Measurements from ENCODE around the gene MICAL3.

The MICAL3 gene

DNA sequence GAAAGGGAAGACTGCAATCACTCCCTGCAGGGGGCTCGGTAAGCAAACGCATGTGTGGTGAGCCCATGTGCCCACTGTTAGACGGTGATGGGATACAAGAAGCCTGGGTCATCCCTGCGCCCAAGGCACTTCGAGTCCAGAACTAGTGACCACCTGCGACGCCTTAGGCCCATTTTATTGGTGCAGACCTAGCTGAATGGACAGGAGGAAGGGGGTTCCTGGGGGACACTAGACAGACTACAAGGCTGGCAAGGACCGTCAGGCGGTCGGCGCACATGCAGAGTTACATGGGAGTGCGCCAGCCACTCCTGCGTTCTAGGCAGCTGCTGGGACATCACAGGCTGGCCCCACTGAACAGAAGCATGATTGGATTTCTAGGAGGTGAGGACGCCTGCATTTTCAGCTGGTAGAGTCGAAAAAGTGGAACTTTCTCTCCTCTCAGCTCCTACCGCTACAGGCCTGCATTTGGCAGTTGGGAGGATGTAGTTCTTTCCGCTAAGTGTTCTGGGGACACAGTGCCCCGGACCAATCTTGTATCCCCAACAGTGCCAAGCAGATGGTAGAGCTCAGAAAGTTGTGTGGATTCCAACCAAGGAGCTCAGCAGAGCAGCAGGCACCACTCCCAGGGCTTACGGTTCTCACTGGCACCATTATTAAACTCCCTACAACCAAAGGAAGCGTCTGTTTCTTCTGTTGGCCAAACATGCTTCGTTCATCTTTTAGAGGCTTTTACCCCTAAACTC is 285.8 kb downstream of the MICAL3 start:
- DNase-seq, result no peak

Data from stimulated activated naive CD4-positive, alpha-beta T cell treated with Interleukin-2 at 50 U/mL for 16 hours (primary cell).